Fibroblast of mammary gland (primary cell): ENCODE results near the gene CRYAB.

Experiments
- DNase-seq: peaks from one replicate; pipeline ENCODE4 v3.0.0-alpha.2; 2010; ENCODE audit warnings: low read depth
- H3K4me3 ChIP-seq: 2 replicates; pipeline ENCODE4 v1.5.1; 2011; ENCODE audit warnings: low read depth, mild to moderate bottlenecking, low read length, moderate library complexity; ENCODE audit not compliant: control insufficient read depth
- TF ChIP-seq, protein P1 (sequence below): conservative IDR thresholded peaks from 2 replicates; pipeline ENCODE4 v1.5.1; 2011; ENCODE audit warnings: low read depth, low read length, inconsistent platforms; ENCODE audit not compliant: control insufficient read depth, insufficient read depth

The CRYAB gene

DNA sequence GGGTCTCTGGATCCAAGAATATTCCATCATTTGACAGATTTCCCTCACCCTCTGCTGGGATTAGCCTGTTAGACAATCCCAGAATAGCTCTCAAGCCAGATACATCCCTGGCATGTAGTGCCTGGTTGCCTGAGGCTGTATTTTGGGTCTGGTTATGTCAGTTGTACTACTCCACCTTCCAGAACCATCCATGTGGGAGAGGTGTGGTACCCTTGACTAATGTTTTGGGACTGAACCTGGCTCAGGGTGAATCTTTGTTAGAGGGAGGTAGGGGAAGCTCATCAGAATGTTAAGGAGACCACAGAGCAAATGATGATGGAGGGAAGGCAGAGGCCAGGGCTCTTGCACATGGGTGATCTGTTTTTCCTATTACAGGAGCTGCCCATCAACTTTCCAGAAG is 12.4 kb upstream of the CRYAB start:
- no peak overlapping the region for H3K4me3 ChIP-seq
- TF ChIP-seq, protein P1, sequence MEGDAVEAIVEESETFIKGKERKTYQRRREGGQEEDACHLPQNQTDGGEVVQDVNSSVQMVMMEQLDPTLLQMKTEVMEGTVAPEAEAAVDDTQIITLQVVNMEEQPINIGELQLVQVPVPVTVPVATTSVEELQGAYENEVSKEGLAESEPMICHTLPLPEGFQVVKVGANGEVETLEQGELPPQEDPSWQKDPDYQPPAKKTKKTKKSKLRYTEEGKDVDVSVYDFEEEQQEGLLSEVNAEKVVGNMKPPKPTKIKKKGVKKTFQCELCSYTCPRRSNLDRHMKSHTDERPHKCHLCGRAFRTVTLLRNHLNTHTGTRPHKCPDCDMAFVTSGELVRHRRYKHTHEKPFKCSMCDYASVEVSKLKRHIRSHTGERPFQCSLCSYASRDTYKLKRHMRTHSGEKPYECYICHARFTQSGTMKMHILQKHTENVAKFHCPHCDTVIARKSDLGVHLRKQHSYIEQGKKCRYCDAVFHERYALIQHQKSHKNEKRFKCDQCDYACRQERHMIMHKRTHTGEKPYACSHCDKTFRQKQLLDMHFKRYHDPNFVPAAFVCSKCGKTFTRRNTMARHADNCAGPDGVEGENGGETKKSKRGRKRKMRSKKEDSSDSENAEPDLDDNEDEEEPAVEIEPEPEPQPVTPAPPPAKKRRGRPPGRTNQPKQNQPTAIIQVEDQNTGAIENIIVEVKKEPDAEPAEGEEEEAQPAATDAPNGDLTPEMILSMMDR, result no peak
- no peak for DNase-seq

DNA sequence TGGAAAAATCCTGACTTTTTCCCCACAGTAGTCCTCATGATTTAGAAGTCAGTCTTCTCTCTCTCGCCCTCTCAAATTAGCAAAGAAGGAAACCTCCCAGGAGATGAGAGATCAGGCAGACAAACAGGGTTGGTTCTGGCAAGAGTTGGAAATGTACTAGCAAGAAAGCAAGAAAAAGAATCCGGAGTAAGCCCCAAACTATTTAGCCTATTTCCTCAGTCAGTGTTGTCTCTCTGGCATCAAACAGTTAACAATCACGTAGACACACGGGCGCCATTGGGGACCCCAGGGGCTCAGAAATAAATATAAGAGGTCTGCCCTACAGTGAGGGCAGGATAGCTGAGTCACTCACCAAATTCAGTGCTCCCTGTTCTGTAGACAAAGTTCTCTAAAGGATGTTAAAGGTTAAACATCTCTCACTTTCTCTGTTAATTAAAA is 11.8 kb upstream of the CRYAB start:
- TF ChIP-seq, protein P1, result no peak
- no peak overlapping the region for H3K4me3 ChIP-seq
- peak; percentile 51 for DNase-seq

DNA sequence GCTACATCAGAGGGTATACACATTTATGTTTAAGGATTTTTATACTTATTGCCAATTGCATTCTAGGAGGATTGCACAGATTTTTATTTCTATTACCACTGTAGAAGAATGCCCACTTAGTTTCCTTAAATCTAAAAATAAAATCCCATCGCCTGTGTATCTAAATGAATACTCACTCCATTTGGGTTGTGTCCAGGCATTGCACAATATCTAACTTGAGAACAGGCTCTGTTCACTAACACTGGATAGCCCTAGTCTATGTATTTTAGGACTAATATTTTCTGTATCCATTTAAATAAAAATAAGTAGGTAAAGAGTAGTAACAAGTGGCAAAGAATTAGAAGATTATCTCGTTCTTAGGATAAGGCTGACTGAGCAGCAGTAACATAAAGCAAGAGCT is 11.2 kb upstream of the CRYAB start:
- peak; percentile 89 for DNase-seq
- no peak overlapping the region for H3K4me3 ChIP-seq
- TF ChIP-seq, protein P1, result no peak

DNA sequence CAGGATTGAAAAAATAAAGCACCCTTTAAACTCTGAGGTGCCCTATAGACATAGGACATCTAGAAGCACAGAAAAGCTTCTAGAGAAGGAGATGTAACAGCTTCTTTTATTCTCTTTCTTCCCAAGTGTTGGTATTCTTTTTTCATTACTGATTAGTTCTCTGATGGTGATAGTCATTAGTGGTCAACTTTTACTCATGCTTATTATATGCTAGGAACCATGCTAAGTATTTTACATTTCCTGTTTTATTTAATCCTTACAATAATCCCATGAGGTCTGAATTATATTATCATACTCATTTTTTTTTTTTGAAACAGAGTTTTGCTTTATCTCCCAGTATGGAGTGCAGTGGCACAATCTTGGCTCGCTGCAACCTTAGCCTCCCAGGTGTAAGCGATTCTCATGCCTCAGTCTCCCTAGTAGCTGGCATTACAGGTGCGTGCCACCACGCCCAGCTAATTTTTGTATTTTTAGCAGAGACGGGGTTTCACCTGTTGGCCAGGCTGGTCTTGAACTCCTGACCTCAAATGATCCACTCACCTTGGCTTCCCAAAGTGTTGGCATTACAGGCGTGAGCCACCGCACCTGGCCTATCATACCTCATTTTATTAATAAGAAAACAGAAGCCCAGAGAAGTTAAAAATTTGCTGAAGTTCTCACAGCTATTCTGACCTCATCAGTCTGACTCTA is 10.1 kb upstream of the CRYAB start:
- H3K4me3 ChIP-seq, result no peak overlapping the region
- DNase-seq, result no peak
- TF ChIP-seq, protein P1, result no peak

DNA sequence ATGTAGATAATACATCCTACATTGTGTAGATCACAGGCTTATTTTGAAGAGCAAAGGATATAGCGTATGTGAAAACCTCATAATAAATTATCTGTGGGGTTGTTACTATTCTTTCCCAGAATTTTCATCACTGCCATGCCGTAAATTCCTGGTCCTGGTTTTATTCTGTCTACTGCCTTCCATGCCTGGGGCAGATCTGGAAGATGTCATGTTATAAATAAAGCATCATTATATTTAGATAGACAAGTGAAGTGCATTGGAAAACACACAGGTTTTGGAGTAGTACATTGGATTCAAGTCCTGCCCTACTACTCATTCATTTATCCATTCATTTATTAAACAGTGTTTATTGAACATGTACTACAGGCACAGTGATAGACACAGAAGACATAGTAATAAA is 9.3 kb upstream of the CRYAB start:
- H3K4me3 ChIP-seq, result no peak overlapping the region
- TF ChIP-seq, protein P1, result no peak
- DNase-seq, result no peak

DNA sequence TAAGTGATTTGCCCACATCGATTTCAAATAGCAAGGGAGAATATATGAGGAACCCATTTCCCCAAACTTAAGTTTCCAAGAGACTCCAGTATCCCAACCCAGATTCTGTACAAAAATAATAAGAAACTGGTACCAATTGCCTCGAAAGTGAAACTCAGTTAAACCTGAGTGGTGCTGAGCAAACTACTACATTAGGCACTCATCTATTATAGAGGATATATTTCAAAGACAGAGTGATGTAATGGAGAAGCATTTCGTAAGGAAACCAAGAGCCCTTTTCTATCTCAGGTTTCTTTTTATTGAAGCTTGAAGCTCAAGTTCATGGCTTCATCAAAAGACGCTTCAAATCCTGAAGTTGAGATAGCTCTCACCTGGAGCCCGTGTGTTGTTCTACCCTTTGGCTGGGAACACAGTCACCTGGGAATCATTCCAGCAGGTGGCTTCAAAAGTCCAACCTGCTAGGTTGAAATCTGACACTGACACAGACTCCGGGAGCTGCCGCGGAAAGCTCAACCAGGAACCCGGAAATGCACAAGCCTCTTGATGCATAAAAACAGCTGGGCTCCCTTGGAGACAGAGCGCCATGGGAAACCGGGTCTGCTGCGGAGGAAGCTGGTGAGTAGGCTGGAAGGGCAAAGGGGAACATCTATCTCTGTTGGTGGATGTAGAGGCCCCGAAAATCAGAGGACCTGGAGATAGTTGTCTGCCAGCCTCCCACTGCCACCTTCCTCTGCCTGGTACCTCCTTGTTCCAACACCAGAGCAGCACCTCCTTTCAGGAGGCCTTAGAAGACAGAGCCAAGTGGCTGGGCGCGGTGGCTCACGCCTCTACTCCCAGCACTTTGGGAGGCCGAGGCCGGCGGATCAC is 7.1 kb upstream of the CRYAB start, which contains the start of gene C11orf52:
Gene C11orf52 (plus strand): TSS at position 524 of the 867 bp plus-strand sequence. CDS start 60 bp downstream, at position 584.
- no peak for DNase-seq
- H3K4me3 ChIP-seq, result no peak within 1 kb of the TSS

More for the DNA sequence above, 7.1 kb upstream of the CRYAB start, which contains the start of gene C11orf52:
- TF ChIP-seq, protein P1, result no peak
